ENCODE results near the gene FAM124A. TPM values are rescaled to one million over a fixed set of nuclear protein-coding genes. Genes with fewer than 3 reads are reported as not detected.

The FAM124A gene
- total RNA-seq (2021; ENCODE audit: unreplicated experiment) = 3.1 TPM
- 0.87 and 1.1 TPM in 2 replicates for polyA plus RNA-seq (2012)
- Bru-seq, nascent RNA = percentile 43 among the genes with signal in this experiment
- percentile 32 among the genes with signal in this experiment for BruChase-seq, experiment 1, labeled RNA remaining after a 6-hour chase
- BruChase-seq, experiment 2, labeled RNA remaining after a 2-hour chase = percentile 39 among the genes with signal in this experiment
- long read RNA-seq, full-length matches to known transcripts = 3 of 8 reads
- long read RNA-seq, partial matches to known transcripts = 1 of 8 reads
- long read RNA-seq, other reads (novel, unspliced or antisense) = 4 of 8 reads

- Histone ChIP-seq H3K4me2 (ENCODE audit: low read length) (peak within 1 kb of the TSS; percentile 92), H3K4me1 (ENCODE audit: control insufficient read depth in 1 of 2, insufficient read depth in 2 of 2, low read length in 2 of 2) (peaks cover 4 to 14% of the 10 kb centered on the region in 2 experiments; a peak in 3 of 4 replicates), H3K9me3 (ENCODE audit: control insufficient read depth in 1 of 2, insufficient read depth in 1 of 2, low read depth in 1 of 2, low read length in 2 of 2) (no peaks in the 10 kb centered on the region), H3K27me3 (ENCODE audit: insufficient read depth, low read length) (no peaks in the 10 kb centered on the region), H3K79me2 (ENCODE audit: insufficient read depth, low read length) (no peaks in the 10 kb centered on the region), H4K20me1 (ENCODE audit: insufficient read depth) (no peaks in the 10 kb centered on the region), H3K9me2 (ENCODE audit: insufficient read depth) (no peaks in the 10 kb centered on the region), H3K4me3 (replicated peaks in 1 of 2; ENCODE audit: low read depth in 1 of 2, low read length in 2 of 2) (peak within 1 kb of the TSS; percentile 66 to 73), H3K36me3 (ENCODE audit: control insufficient read depth in 1 of 2, insufficient read depth in 2 of 2, low read length in 2 of 2) (no peaks in the 10 kb centered on the region), H2AFZ (ENCODE audit: low read depth, low read length, poor library complexity, severe bottlenecking) (peak within 1 kb of the TSS; percentile 36), H3K27ac (ENCODE audit: low read depth, low read length) (peak within 1 kb of the TSS; percentile 28; the same call in 1 of the 2 replicates), H3K9ac (ENCODE audit: low read length) (peak within 1 kb of the TSS; percentile 59)
- RAD21 ChIA-PET (ENCODE audit: low non-redundant PET in 1 of 2, low total read pairs in 2 of 2, uncharacterized antibody in 2 of 2, unreplicated experiment in 2 of 2) = no interaction called here
- DNase-seq (ENCODE audit: low read depth, low spot score) = peak; percentile 4
- BruUV-seq (replicated peaks) = no TSS peak
- intact Hi-C loops (cut with micrococcal nuclease) = loop anchor here (5.0 kb wide), 1 partner anchor 575 kb away; no protein-coding TSS in a partner anchor
- POLR2A ChIA-PET = no interaction called here
- peak; percentile 93 for ATAC-seq
- TF ChIP-seq ZFX (IDR thresholded peaks at IDR 0.05) (peak; percentile 49; the same call in 1 of the 2 replicates), CTCF (IDR thresholded peaks at IDR 0.05 in 2 of 3, conservative IDR thresholded peaks at IDR 0.05 in 1 of 3; ENCODE audit: borderline replicate concordance in 1 of 3, insufficient read depth in 1 of 3, low read depth in 2 of 3, low read length in 2 of 3) (0 out of 6 replicates have a peak, but pooled peaks of 1 of the 3 experiments have one; percentile 22), POLR2AphosphoS5 (IDR thresholded peaks at IDR 0.05; ENCODE audit: low read depth, low read length) (0 out of 2 replicates have a peak, but pooled peaks have one; percentile 25), MAX (IDR thresholded peaks at IDR 0.05) (peak; percentile 88), YY1 (IDR thresholded peaks at IDR 0.05; ENCODE audit: extremely low read depth, insufficient replicate concordance, low read depth, low read length) (no peak), JUND (IDR thresholded peaks at IDR 0.05) (no peak)
- CTCF ChIA-PET = interaction anchor here (1.0 to 1.2 kb wide), 2 partner anchors 12 to 73 kb away, joined by 3 to 4 read pairs; no protein-coding TSS in a partner anchor
Measured at GRCh38 chr13:51222037-51222685, at the start of gene FAM124A. FAM124A (plus strand) TSS chr13:51222398; CDS start chr13:51222502, 104 bp downstream.
